ENCODE results near the gene ARL6IP6.

GRCh38 chr2:152715854-152716428 lies 2.5 kb upstream of the ARL6IP6 start:
- TF ChIP-seq CTCF (IDR thresholded peaks at IDR 0.05; ENCODE audit: insufficient read depth, low read depth, low read length) (peak; percentile 55), EZH2 (IDR thresholded peaks at IDR 0.05; ENCODE audit: insufficient read depth, low read length) (no peak)
